Neuronal stem cell (in vitro differentiated cells): Measurements from ENCODE around the gene SLC31A1.
A peak's percentile ranks its signal among the peaks of the same experiment; 100 is the strongest.

ENCODE experiments used
- DNase-seq: peaks from one replicate; pipeline ENCODE4 v3.0.0-alpha.2; 2013; ENCODE audit warnings: low spot score
- H2AFZ ChIP-seq: one replicate; pipeline ENCODE4 v1.6.1; 2013; ENCODE audit warnings: mild to moderate bottlenecking, low read length, inconsistent platforms
- H2AK5ac ChIP-seq: 2 replicates; pipeline ENCODE4 v1.6.1; 2013; ENCODE audit warnings: low read depth, mild to moderate bottlenecking, inconsistent platforms, low read length, moderate library complexity, mixed read lengths
- H2BK120ac ChIP-seq: 2 replicates; pipeline ENCODE4 v1.6.1; 2013; ENCODE audit warnings: low read depth, mild to moderate bottlenecking, inconsistent platforms, low read length, moderate library complexity, mixed read lengths
- H2BK12ac ChIP-seq: one replicate; pipeline ENCODE4 v1.6.1; 2013; ENCODE audit warnings: low read length, inconsistent platforms
- H2BK15ac ChIP-seq: 2 replicates; pipeline ENCODE4 v1.6.1; 2013; ENCODE audit warnings: mild to moderate bottlenecking, low read length, inconsistent platforms, mixed read lengths
- H2BK5ac ChIP-seq: one replicate; pipeline ENCODE4 v1.6.1; 2013; ENCODE audit warnings: inconsistent platforms, mild to moderate bottlenecking, low read length, moderate library complexity
- H3K14ac ChIP-seq: one replicate; pipeline ENCODE4 v1.6.1; 2013; ENCODE audit warnings: low read length, inconsistent platforms
- H3K18ac ChIP-seq: 2 replicates; pipeline ENCODE4 v1.6.1; 2013; ENCODE audit warnings: low read length, inconsistent platforms
- H3K23ac ChIP-seq: 2 replicates; pipeline ENCODE4 v1.6.1; 2013; ENCODE audit warnings: low read depth, mild to moderate bottlenecking, mixed read lengths, low read length, inconsistent platforms; ENCODE audit not compliant: poor library complexity
- H3K27ac ChIP-seq: replicated peaks from 3 replicates; pipeline ENCODE4 v1.5.1; 2013; ENCODE audit warnings: low read length, inconsistent platforms
- H3K27me3 ChIP-seq, 3 experiments: 2 replicates each; pipeline ENCODE4 v1.6.1; 2013; ENCODE audit warnings: low read length in 3 of 3, mild to moderate bottlenecking in 2 of 3, inconsistent platforms in 1 of 3, low read depth in 1 of 3, mixed read lengths in 1 of 3, moderate library complexity in 1 of 3; ENCODE audit not compliant: control insufficient read depth in 3 of 3, insufficient read depth in 3 of 3
- H3K36me3 ChIP-seq, 2 donors: replicated peaks in 1 of 2; 2 replicates each; pipeline ENCODE4 v1.6.1; 2013; ENCODE audit warnings: low read length in 2 of 2; ENCODE audit not compliant: control insufficient read depth in 2 of 2, insufficient read depth in 2 of 2
- H3K4ac ChIP-seq: 2 replicates; pipeline ENCODE4 v1.6.1; 2013; ENCODE audit warnings: inconsistent platforms, mild to moderate bottlenecking, low read length, moderate library complexity
- H3K4me1 ChIP-seq, 2 donors: 1 replicate in 1 of 2; 2 replicates in 1 of 2; pipeline ENCODE4 v1.6.1; 2013; ENCODE audit warnings: low read length in 2 of 2, low read depth in 1 of 2; ENCODE audit not compliant: control insufficient read depth in 2 of 2, insufficient read depth in 1 of 2
- H3K4me2 ChIP-seq: one replicate; pipeline ENCODE4 v1.6.1; 2013; ENCODE audit warnings: mild to moderate bottlenecking, low read length, inconsistent platforms; ENCODE audit not compliant: insufficient read depth, poor library complexity, severe bottlenecking
- H3K4me3 ChIP-seq, 2 donors: 2 replicates each; pipeline ENCODE4 v1.5.1; 2013; ENCODE audit warnings: low read length in 2 of 2, mild to moderate bottlenecking in 2 of 2, inconsistent platforms in 1 of 2, moderate library complexity in 1 of 2
- H3K79me1 ChIP-seq: one replicate; pipeline ENCODE4 v1.6.1; 2013; ENCODE audit warnings: low read depth, mild to moderate bottlenecking, inconsistent platforms, low read length, moderate library complexity
- H3K9ac ChIP-seq: one replicate; pipeline ENCODE4 v1.6.1; 2013; ENCODE audit warnings: mild to moderate bottlenecking, low read depth, low read length, inconsistent platforms; ENCODE audit not compliant: poor library complexity
- H3K9me3 ChIP-seq, 2 donors: replicated peaks in 1 of 2; 2 replicates each; pipeline versions ENCODE3 to v1.6.1; 2013; ENCODE audit warnings: low read length in 2 of 2, mild to moderate bottlenecking in 2 of 2, inconsistent platforms in 1 of 2, low read depth in 1 of 2, mixed read lengths in 1 of 2, moderate library complexity in 1 of 2; ENCODE audit not compliant: control insufficient read depth in 2 of 2, insufficient read depth in 1 of 2
- H4K8ac ChIP-seq: one replicate; pipeline ENCODE4 v1.6.1; 2013; ENCODE audit warnings: low read depth, mild to moderate bottlenecking, inconsistent platforms, low read length, moderate library complexity
- H4K91ac ChIP-seq: one replicate; pipeline ENCODE4 v1.6.1; 2013; ENCODE audit warnings: low read length, low read depth, mild to moderate bottlenecking, inconsistent platforms; ENCODE audit not compliant: poor library complexity
- WGBS, 2 donors: extraction: QIAGEN DNeasy Blood & Tissue Kit; methylation state at CpG; one replicate each; pipeline ENCODE4 v1.1.7; 2013; ENCODE audit warnings: missing lambda C conversion rate in 2 of 2, mixed read lengths in 1 of 2; ENCODE audit not compliant: insufficient read length in 2 of 2, insufficient replicate concordance in 1 of 2; ENCODE audit errors: extremely low coverage in 2 of 2; 5-methylcytosine and 5-hydroxymethylcytosine counted together

Gene SLC31A1

GRCh38 chr9:113210815-113211214 is 10.5 kb upstream of the SLC31A1 start:
- no peak overlapping the region for H3K18ac ChIP-seq
- H2BK12ac ChIP-seq: no peak overlapping the region
- no peak overlapping the region for H3K14ac ChIP-seq
- H3K4me3 ChIP-seq: no peak overlapping the region
- H2BK120ac ChIP-seq: no peak overlapping the region
- WGBS, 2 donors: no CpG with 5 or more reads among the region's 10 CpGs
- H3K4me1 ChIP-seq: no peaks in the 10 kb centered on the region
- no peak overlapping the region for H2BK5ac ChIP-seq
- H4K91ac ChIP-seq: no peak overlapping the region
- H2AK5ac ChIP-seq: no peak overlapping the region
- no peak overlapping the region for H3K4ac ChIP-seq
- H3K27ac ChIP-seq: no peak overlapping the region
- H2BK15ac ChIP-seq: no peak overlapping the region
- no peaks in the 10 kb centered on the region for H3K79me1 ChIP-seq
- no peak overlapping the region for H3K9ac ChIP-seq
- H4K8ac ChIP-seq: no peak overlapping the region
- H3K9me3 ChIP-seq: no peaks in the 10 kb centered on the region
- no peak overlapping the region for H2AFZ ChIP-seq
- DNase-seq: no peak
- no peak overlapping the region for H3K23ac ChIP-seq
- peaks cover 2 to 38% of the 10 kb centered on the region in 2 donors for H3K36me3 ChIP-seq
- no peak overlapping the region for H3K4me2 ChIP-seq
- no peaks in the 10 kb centered on the region for H3K27me3 ChIP-seq

DNA sequence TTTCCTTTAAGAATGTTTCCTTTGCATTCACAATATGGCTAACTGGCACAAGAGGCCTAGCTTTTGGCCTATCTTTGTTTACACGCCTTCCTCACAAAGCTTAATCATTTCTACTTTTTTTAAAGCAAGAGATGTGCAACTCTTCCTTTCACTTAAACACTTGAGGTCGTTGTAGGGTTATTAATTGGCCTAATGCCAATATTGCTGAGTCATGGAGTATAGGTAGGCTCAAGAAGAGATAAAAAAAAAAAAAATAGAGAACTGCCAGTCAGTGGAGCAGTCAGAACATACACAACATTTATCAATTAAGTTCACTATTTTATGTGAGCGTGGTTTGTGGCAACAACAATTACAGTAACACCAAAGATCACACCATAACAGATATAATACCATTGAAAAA is 6.2 kb upstream of the SLC31A1 start:
- H3K23ac ChIP-seq: no peak overlapping the region
- no peak overlapping the region for H2AK5ac ChIP-seq
- H3K18ac ChIP-seq: no peak overlapping the region
- no peak overlapping the region for H2BK15ac ChIP-seq
- H3K27ac ChIP-seq: no peak overlapping the region
- H3K14ac ChIP-seq: no peak overlapping the region
- H3K4me3 ChIP-seq: no peak overlapping the region
- H2BK5ac ChIP-seq: no peak overlapping the region
- no peak overlapping the region for H3K9ac ChIP-seq
- no peak for DNase-seq
- H4K91ac ChIP-seq: no peak overlapping the region
- H2BK120ac ChIP-seq: no peak overlapping the region
- no peak overlapping the region for H2AFZ ChIP-seq
- no peaks in the 10 kb centered on the region for H3K27me3 ChIP-seq
- no peaks in the 10 kb centered on the region for H3K79me1 ChIP-seq
- no peak overlapping the region for H2BK12ac ChIP-seq
- no CpG with 5 or more reads among the region's 3 CpGs for WGBS, 2 donors
- H3K4ac ChIP-seq: no peak overlapping the region
- H3K4me1 ChIP-seq: peaks cover 0 to 4% of the 10 kb centered on the region in 2 donors
- no peak overlapping the region for H3K4me2 ChIP-seq
- H3K9me3 ChIP-seq: no peaks in the 10 kb centered on the region
- no peak overlapping the region for H4K8ac ChIP-seq
- H3K36me3 ChIP-seq: peaks cover 0 to under 1% of the 10 kb centered on the region in 2 donors

- H3K4me1 ChIP-seq: peaks cover 0 to 5% of the 10 kb centered on the region in 2 donors
- DNase-seq: no peak
- H3K23ac ChIP-seq: no peak overlapping the region
- H3K9ac ChIP-seq: no peak overlapping the region
- peaks cover 3% of the 10 kb centered on the region for H3K79me1 ChIP-seq
- H2BK120ac ChIP-seq: no peak overlapping the region
- H2AFZ ChIP-seq: no peak overlapping the region
- H2BK12ac ChIP-seq: no peak overlapping the region
- no peak overlapping the region for H3K14ac ChIP-seq
- no peak overlapping the region for H3K4me2 ChIP-seq
- H3K4ac ChIP-seq: no peak overlapping the region
- no peaks in the 10 kb centered on the region for H3K27me3 ChIP-seq
- H3K9me3 ChIP-seq: no peaks in the 10 kb centered on the region
- H3K27ac ChIP-seq: no peak overlapping the region
- no peak overlapping the region for H3K18ac ChIP-seq
- H2AK5ac ChIP-seq: no peak overlapping the region
- no CpG with 5 or more reads among the region's 3 CpGs for WGBS, 2 donors
- H3K4me3 ChIP-seq: no peak overlapping the region
- no peak overlapping the region for H2BK15ac ChIP-seq
- H4K91ac ChIP-seq: no peak overlapping the region
- no peaks in the 10 kb centered on the region for H3K36me3 ChIP-seq
- H4K8ac ChIP-seq: no peak overlapping the region
- no peak overlapping the region for H2BK5ac ChIP-seq
These were observed 4.9 kb upstream of the SLC31A1 start for GRCh38 chr9:113216406-113216805.

DNA sequence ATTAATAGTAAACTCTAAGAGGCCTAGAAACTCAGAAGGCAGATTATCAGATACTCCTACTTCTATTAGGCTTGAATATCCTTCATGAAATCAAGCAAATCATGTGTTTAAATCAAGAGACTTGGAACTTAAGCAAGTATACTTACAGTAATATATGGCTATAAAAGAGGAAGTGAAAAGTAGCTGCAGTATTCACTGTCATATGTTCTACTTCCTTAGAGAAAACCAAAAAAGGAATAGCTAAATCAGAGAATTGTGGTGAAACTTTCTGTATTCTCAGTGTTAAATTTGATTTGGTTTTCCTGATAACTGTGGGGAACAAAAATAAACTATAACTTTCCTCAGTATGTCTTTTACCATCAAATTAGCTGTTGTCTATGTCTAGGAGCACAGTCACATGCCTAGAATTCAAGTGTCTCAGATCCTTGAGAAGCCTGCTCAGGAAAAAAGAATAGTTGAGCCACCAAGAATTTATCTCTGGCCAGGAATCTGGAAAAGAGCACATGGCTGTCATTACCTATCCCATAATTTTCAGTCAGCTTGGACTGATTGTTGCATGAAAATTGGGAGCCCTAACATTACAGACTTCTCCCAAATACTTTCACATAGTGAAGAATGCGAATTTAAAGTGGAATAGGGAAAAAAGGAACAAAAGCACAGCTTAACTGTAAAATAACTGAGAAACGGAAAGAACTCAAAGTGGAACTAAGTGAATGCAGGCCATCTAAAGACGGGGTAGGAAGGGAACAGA is 2.0 kb upstream of the SLC31A1 start:
- Histone ChIP-seq H3K27me3 (no peaks in the 10 kb centered on the region), H3K9me3 (no peaks in the 10 kb centered on the region), H3K23ac (no peak overlapping the region), H3K4ac (no peak overlapping the region), H3K18ac (no peak overlapping the region), H3K4me2 (no peak overlapping the region), H2AFZ (no peak overlapping the region), H2BK120ac (no peak overlapping the region), H3K79me1 (peaks cover 3% of the 10 kb centered on the region), H3K14ac (no peak overlapping the region), H2BK5ac (no peak overlapping the region), H2BK12ac (no peak overlapping the region), H3K4me1 (peaks cover 4 to 12% of the 10 kb centered on the region in 2 donors), H4K8ac (no peak overlapping the region), H3K27ac (no peak overlapping the region), H2BK15ac (no peak overlapping the region), H4K91ac (no peak overlapping the region), H3K36me3 (peaks cover 0 to 5% of the 10 kb centered on the region in 2 donors), H3K9ac (no peak overlapping the region), H3K4me3 (peak overlapping the region in 1 of 2 donors; percentile 86), H2AK5ac (no peak overlapping the region)
- WGBS, 2 donors: no CpG with 5 or more reads among the region's 3 CpGs
- no peak for DNase-seq
